ENCODE measurements around the gene ARID5A. TPM values are rescaled to one million over a fixed set of nuclear protein-coding genes. Genes with fewer than 3 reads are reported as not detected.

The ARID5A gene
- total RNA-seq, 1 donor, result 9.5 TPM

GRCh38 chr2:96522304-96523203, 14.0 kb upstream of the ARID5A start:
- no peak overlapping the region for H3K4me3 ChIP-seq (ENCODE audit: low read depth, low read length)
- TF ChIP-seq CTCF (IDR thresholded peaks at IDR 0.05; ENCODE audit: insufficient read depth, low read depth, low read length), result no peak
- no peak for DNase-seq (ENCODE audit: low read depth)

DNA sequence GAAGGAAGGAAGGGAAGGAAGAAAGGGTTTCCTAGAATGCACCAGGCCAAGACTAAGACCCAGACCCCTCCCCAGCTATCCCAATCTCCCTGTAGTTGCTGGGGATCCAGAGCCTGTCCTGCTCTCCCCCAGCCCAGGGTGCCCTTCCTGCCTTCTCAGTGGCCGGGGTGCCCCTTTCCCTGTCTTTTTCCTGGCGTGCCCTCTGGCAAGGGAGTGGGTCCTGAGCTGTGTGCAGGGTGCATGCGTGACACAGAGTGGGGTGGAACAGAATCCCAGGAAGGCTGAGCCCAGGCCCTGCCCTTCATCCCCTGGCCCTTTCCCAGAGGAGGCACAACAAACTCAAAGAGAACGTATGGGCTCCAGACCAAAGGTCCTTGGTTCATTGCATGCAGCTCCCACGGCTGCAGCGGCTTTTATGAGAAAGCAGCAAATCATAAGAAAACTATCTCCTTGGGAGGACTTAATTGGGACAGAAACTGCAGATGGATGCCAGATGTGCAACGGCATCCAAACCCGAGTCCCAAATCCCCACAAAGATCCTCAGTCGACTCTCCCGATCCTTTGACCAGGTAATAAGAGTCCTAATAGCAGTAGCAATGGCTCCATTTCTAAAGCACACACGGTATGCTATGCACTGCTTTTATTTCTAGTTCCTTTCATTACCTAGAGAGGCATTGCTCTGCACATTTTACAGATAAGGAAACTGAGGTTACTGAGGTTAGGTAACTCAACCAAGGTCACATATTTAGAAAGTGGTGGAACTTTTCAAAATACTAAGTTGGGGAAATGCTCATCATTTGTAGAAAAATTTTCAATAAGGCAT, 12.7 kb upstream of the ARID5A start:
- H3K4me3 ChIP-seq (ENCODE audit: low read depth, low read length), result no peak overlapping the region
- no peak for TF ChIP-seq CTCF (IDR thresholded peaks at IDR 0.05; ENCODE audit: insufficient read depth, low read depth, low read length)
- DNase-seq (ENCODE audit: low read depth), result peak; percentile 91

GRCh38 chr2:96524482-96525210, 11.9 kb upstream of the ARID5A start:
- no peak for DNase-seq (ENCODE audit: low read depth)
- TF ChIP-seq CTCF (IDR thresholded peaks at IDR 0.05; ENCODE audit: insufficient read depth, low read depth, low read length), result no peak
- H3K4me3 ChIP-seq (ENCODE audit: low read depth, low read length), result no peak overlapping the region

DNA sequence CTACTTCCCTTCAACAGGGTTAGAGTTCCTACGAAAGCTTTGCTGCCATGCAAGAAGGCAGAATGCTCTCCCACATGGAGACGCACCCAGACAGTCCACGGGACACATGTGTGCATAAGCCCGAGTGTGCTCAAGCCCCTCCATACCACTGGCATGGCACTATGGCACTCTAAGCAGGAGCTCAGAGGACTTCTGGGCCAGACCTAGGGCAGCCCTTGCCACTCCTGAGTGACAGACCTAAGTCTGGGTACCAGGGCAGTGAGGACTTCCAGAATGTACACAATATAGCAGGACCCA, 11.4 kb upstream of the ARID5A start:
- no peak for DNase-seq (ENCODE audit: low read depth)
- TF ChIP-seq CTCF (IDR thresholded peaks at IDR 0.05; ENCODE audit: insufficient read depth, low read depth, low read length), result no peak
- no peak overlapping the region for H3K4me3 ChIP-seq (ENCODE audit: low read depth, low read length)

GRCh38 chr2:96526101-96526591, 10.4 kb upstream of the ARID5A start:
- no peak for TF ChIP-seq CTCF (IDR thresholded peaks at IDR 0.05; ENCODE audit: insufficient read depth, low read depth, low read length)
- no peak overlapping the region for H3K4me3 ChIP-seq (ENCODE audit: low read depth, low read length)
- DNase-seq (ENCODE audit: low read depth), result no peak

DNA sequence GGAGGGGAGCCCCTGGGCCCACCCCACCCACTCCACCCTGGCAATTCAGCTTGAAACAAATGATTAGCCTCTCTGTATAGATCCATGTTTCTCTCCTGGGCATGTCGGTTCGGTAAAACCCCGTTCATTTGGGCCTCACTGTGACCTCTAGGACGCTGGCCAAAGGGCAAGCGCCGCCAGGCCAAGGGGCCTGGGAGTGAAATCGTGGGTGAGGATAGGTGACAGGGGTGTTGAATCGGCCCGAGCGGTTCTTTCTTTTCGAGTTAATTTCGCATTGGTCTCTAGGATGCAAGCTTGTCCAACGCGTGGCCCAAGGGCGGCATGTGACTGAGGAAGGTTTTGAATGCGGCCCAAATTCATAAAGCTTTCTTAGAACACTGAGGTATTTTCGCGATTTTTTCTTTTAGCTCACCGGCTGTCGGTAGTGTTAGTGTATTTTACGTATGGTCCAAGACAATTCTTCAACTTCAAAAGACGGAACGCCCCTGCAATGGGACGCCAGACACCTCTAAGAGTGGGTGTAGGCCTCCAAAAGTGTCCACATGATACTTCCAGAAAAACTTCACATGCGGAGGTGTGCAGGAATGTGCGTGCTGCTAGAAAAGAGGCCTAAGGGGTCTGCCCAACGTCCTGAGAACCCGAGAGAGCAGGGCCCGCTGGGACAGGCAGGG, 9.8 kb upstream of the ARID5A start:
- no peak for DNase-seq (ENCODE audit: low read depth)

More for the DNA sequence above, 9.8 kb upstream of the ARID5A start:
- TF ChIP-seq CTCF (IDR thresholded peaks at IDR 0.05; ENCODE audit: insufficient read depth, low read depth, low read length), result no peak
- H3K4me3 ChIP-seq (ENCODE audit: low read depth, low read length), result peak overlapping the region; percentile 57
